HG02571 (cell line): ENCODE results near the gene TYMP.

Source experiments
- ATAC-seq: cut with Tn5 transposase; IDR thresholded peaks from one replicate; pipeline ENCODE4 v1.9.1; 2021; ENCODE audit warnings: mild to moderate bottlenecking, moderate library complexity; ENCODE audit not compliant: unreplicated experiment

Gene TYMP, protein sequence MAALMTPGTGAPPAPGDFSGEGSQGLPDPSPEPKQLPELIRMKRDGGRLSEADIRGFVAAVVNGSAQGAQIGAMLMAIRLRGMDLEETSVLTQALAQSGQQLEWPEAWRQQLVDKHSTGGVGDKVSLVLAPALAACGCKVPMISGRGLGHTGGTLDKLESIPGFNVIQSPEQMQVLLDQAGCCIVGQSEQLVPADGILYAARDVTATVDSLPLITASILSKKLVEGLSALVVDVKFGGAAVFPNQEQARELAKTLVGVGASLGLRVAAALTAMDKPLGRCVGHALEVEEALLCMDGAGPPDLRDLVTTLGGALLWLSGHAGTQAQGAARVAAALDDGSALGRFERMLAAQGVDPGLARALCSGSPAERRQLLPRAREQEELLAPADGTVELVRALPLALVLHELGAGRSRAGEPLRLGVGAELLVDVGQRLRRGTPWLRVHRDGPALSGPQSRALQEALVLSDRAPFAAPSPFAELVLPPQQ

DNA sequence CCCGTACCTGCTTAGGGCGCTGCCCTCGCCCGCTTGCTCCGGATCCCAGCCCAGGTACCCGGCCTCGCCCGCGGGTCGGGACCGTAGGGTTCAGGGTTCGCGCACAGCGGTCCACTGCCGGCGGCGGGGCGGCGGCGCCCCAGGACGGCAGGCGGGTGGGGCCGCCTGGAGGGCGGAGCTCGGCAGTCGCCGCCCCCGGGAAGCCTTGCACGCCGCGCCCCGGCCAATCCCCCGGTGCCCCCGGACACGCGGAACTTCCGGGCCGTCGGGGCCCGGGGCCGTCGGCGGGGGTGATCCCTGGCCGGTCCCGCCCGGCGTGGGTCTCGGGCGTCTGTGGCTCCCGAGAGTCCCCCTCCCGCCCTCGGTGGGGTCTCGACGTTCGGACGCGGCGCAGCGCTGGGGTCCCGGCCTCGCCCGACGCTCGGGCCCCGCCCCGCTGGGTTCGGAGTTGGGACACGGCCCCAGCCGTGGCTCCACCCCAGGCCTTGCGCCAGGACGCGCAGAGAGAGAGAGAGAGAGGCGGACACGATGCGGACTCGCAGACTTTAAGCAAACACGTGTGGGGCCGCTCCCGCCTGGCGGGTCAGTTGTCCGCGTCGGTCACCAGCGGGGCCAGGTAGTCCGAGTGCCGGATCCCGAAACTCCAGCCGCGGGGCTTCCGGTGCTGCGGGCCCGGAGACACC, at the start of gene TYMP:
TSS of gene TYMP (minus strand) at position 116 of the 683 bp plus-strand sequence. CDS start 303 bp downstream, outside the sequence.
- ATAC-seq = peak; percentile 15

DNA sequence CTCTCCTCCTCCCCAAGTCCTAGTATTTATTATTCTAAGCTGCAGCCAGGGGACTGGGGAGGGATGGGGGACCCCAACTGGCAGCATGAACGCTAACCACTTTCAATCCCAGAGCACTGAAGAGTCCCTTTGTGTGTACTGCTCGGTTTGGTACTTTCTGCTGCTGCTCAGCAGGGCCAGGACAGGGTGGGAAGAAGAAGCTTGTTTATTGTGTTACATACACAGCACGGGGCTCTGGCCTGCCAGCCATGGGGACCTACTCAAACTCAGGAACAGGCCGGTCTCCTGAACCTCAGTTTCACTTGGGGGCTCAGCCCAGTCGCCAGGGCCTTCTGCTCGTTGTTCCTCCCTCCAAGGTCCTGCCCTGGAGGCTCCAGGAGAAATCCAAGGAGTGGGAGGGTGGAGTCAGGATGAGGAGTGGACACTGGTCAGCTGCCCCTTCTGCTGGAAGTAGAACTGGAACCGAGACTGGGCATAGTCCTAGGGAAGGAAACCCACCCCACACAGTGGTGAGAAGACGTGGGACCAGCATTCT, 49.0 kb upstream of the TYMP start:
- no peak for ATAC-seq

DNA sequence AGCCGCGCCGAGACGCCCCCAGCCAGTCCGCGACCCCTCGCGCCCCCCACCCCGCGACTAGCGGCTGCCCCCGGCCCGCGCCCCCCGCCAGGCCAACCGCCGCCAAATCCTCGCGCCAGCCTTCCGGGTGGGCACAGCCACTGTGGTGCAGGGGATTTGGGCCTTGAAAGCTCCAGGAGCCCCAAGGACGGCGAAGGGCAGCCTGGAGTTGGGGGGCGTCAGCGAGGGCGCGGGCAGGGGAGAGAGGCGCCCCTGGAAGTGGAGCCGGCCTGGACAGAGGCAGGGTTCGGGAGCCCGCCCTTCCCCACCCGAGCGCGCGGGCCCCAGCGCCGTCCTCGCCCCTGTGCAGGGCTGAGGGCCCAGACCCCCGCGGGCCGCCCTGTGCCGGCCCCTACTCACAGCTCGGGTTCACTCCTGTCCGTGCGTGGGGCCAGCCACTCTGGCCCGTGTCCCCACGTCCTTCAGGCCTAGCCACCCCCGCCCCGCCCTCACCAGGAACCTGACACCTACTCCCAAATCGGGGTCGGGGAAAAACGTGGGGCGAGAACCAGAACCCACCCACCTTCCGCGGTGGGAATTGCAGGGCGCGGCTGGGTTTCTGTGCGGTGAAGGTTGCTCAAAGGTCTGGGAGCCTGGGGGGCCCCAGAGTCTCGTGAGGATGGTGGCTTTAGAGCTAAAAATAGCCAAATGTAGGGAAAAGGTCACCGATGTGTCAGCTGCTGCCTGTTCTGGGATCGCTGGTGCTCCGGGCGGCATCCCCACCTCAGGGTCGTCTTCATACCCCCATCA, 48.4 kb upstream of the TYMP start, which contains the start of gene CPT1B:
TSS of gene CPT1B (minus strand) at position 441 of the 789 bp plus-strand sequence. CDS start 512 bp downstream, outside the sequence.
- ATAC-seq = no peak

DNA sequence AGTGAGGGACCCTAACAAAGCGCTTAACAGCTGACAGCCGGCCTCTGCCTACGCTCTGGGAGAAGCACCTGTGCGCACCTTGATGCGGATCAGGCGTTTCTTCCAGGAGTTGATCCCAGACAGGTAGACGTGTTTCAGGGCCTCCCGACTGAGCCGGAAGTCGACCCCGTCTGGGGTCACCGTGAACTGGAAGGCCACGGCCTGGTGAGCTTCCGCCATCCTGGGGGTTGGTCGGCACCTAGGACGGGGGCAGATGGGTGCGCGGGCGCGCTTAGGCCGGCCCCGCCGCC, 47.8 kb upstream of the TYMP start:
- no peak for ATAC-seq

DNA sequence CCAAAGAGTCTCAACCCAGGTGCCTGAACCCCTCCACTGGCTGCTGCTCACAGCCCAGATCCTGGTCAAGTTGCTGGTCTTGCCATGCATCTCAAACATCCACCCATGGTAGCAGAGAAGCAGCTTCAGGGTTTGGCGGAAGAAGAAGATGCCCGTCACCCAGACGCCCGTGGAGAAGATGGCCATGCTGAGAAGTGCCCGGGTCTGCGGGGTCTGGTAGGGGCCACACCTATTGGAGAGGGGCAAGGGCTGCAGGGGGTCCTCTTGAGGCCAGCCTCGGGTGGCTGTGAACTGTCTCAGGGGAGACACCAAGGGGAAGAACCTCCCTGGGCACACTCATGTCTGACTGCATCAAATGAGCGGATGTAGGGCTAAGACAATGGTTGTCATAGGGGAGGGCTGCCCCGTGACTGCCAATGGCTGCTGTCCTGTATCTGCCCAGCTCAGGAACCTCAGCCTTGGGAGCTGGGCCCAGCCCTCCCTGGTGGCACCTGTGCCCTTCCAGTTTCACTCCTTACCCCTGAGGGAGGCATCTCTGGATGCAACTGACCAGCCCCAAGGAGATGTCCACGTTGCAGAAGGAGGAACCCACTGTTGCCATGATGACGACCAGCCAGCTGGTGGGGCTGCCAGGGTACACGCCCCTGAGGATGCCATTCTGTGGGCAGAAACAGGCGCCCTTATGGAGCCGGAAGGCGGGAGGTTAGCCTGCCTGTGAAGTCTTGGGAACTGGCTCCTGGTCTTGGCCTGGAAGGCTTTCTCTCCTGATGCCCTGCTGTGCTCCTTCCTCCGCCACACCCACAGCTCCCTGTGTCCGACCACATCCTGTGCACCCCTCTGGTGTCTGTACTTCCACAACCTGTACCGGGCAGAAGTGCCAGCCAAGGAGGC, 47.2 kb upstream of the TYMP start:
- no peak for ATAC-seq

DNA sequence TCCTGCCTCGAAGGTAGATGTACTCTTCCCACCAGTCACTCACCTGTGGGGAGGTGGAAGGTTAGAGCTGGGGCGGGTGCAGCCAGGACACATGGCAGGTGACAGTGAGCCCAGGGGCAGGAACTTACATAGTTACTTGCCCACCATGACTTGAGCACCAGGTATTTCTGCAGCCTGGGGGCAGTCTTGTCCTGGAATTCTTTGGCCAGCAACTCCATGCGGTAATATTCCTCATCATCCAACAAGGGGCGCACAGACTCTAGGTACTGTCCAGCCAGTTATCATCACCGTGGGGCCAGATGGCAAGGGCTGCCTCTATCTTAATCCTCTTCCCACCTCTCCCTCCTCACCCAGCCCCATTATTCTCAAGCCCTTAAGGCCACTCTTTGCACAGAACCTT, 46.3 kb upstream of the TYMP start:
- ATAC-seq = no peak

DNA sequence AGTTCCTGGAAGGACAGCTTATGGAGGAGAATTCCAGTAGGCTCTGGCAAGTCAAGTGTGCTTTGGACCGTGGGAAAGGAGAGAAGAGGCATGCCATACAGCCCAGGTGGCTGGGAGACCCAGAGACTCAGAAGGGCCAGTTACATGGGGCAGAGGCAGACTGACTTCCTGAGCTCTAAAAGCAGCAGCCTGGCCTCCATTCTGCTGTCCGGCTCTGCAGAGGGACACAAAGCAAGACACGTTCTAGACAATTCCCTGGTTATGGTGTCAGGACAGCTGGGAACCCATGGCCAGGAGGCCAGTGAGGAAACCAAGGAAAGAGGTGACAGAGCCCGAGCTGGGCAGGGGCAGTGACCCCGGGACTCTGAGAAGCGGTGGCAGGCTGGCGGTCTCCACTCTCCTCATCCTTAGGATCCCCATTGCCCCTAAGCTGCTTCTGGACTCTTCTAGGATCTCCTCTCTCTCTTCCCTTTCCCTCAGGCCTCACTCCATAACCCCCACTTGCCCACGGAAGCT, 45.7 kb upstream of the TYMP start:
- ATAC-seq = no peak

DNA sequence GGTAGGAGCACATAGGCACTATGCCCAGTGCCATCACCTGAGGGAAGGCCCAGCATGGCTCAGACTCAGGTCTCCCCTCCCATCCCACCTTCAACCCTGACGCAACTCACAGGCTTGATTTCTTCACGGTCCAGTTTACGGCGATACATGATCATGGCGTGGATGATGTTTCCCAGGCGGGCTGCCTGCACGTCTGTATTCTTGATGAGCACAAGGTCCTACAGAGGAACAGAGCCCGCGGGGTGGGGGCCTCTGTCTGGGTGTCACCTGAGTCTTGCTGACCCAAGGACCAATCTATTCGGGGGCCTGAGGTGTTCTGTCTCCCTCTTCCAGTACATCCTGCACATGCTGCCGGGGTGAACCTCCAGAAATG, 44.6 kb upstream of the TYMP start:
- no peak for ATAC-seq

DNA sequence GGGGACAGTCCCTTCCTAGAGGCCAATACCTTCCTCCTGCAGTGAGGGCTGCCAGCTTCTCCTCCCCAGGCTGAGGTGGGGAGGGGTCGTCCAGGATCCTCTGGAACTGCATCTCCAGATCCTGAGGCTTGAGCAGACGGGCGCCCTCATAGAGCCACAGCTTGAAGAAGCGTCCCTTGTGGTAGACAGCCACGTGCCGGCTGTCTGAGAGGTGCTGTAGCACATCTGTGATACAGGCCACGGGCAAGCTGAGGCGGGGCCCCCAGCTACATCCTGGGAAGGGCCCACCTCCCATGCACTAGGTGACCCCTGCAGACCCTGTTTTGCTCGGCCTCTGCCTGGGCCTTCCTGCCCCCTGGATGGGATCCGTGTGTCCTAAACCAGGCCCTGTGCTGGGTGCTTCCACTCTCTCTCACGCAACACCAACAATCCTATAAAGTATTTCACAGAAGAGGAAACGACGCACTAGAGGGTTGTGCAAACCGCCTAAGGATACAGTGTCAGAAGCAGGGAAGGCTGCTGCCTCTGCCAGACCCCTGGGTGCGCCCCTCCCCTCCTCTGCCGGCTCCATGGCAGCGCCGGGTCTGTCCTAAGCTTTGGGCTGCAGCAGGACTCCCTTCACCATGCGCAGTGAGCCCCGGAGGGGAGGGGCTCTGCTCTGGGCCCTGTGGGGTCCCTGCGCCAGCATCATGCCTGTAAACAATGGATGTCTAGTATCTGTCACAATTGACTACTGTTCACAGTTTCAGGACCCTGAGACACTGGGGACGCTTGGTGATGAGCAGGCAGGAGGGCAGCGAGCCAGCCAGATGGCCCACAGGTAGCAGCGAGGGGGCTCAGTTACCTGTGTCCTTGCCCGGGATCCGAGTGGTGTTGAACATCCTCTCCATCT, 43.9 kb upstream of the TYMP start:
- no peak for ATAC-seq

DNA sequence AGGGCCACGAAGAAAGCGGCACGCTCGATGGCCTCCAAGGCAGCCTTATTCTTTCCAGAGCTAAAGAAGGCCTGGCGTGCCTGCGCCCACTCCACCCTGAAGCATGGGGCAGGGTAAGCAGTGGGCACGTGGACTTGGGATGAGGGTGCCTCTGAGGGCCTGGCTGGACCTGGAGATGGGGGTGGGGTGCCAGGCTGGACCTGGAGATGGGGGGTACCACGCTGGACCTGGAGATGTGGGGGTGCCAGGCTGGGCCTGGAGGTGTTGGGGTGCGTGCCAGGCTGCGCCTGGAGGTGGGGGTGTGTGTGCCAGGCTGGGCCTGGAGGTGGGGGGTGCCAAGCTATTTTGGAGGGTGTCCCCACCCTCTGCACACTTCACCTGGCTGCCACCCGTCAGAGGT, 43.2 kb upstream of the TYMP start:
- no peak for ATAC-seq

DNA sequence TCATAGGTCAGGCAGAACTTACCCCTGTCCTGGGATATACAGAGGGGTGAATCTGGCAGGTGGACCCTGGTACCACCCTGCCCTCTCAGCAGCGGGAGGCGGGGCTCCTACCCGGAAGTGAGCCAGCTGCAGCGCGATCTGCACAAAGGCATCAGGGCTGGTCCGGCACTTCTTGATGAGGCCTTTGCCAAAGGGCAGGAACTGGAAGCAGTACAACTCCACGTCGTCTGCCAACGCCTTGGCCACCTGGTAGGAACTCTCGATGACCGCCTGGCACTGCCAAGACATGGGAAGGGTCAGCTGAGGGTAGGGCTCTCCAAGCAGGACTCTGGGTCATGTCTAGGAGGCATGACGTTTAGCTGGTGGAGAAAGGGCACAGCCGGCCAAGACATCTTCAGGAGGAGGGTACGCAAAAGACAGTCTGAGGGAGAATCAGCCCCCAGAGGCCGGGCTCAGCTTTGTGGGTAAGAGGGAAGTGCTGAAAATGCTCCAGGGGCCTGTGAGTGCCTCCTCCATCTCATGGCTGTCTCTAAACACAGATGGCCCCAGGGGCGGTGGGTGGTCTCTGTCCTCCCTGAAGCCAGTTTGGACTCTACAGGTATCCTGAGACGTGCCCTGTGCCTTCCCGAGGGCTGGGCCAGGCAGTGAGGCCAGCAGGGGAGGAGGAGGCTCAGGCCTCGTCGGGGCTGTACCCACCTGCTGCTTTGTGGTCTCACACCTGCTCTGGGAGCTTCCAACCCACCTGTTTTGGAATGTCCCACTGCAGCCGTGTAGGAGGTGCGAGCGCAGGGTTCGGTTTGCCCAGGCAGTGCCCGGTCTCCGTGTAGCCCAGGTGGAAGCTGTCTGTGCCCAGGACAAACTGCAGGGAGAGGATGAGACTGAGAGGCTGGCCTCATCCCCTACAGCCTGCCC, 41.7 kb upstream of the TYMP start:
- no peak for ATAC-seq

DNA sequence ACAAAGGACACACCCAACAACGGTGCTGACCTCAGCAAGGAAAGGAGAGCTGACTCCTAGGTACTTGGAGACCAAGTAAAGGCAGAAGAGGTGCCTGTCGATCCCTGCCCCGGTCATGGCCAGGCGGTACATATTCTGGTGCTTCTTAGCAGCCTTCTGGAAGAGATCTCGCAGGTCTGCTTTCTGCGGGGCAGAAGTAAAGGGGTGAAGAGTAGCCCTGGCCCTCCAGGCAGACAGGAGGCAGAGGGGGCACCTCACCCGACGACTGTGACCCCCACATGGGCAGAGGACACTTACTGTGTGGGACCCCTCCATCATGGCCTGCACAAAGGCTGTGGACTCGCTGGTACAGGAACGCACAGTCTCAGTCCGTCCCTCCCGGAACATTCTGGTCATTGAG, 41.0 kb upstream of the TYMP start:
- no peak for ATAC-seq

DNA sequence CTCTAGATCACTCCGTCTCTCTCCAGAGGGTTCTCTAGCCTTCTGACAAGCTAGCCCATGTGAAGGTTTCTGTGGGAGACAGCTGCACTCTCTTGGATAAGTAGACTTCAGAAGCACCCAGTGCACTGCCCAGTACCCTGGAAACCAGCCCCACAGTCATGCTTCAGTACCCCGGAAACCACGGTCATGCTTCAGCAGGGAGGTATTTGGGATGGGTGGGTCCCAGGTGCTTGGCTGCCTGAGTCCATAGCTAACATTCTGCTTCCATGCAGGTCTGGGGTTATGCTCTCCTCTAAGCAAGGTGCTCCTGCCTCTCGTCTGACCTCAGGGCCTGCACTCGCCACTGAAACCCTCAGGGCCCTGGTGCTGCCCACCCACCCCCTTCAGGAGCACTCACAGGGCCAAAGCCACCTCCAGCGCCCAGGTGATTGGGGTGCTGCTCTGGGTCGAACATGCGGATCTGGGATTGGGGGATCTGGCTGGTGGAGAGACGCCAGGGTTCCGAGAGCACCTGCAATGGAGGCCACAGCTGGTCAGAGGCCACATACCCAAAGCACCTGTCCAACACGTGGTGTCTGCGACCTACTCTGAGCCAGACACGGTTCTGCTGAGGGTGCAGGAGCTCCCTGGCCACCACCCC, 40.2 kb upstream of the TYMP start:
- no peak for ATAC-seq

DNA sequence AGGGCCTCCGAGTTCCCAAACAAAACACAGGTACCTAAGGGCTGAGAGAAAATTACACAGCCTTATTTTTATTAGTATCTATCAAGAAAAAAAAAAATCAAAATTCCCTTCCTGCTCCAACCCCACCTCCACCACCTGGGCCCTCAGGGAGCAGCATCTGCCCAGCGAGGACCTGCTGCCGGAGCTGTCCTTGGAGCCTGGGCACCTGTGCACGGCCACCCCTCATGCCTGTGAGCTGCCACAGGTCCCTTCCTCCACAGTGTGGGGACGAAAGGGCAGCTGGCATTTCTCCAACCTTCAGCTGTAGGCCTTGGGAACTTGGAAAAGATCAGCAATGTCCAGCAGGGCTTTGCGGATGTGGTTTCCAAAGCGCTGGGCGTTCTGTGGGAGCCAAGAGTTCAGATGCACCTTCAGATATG, 39.2 kb upstream of the TYMP start:
- ATAC-seq = no peak

DNA sequence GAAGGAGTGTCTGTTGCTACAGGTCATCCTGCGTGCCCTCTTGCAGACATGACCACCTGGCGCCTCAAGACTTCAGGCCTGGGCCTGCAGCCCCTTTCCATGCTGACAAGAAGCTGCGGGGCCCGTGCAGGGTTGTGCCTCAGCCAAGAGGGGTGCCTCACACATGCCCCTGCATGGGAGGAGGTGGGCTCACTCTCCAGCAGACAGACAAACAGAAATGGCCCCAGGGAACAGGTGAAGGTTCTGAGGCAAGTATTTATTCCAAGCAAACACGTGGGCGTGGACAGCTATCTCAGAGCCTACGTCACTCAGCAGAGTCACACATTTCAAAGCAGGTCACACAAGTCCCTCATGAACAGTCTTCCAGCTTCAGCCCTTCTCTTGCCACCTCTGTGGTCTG, 38.8 kb upstream of the TYMP start:
- no peak for ATAC-seq

DNA sequence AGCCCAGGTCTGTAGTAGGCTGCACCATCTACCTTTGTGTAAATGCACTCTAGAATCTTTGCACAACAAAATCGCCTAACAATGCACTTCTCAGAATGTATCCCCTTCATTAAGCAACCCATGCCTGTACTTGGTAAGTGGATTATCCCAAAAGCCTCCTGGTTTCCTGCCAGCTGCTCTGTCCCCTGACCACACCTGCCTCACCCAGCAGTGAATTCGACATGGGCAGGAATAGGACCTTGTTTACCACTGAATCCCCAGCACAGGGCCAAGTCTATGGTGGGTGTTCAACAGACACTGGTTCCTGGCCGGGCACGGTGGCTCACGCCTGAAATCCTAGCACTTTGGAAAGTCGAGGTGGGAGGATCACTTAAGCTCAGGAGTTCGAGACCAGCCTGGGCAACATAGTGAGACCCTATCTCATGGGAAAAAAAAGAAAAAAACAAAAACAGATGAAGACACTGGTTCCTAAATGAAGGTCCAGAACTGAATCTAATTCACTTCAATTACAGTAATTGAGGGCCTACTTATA, 38.0 kb upstream of the TYMP start:
- ATAC-seq = no peak

DNA sequence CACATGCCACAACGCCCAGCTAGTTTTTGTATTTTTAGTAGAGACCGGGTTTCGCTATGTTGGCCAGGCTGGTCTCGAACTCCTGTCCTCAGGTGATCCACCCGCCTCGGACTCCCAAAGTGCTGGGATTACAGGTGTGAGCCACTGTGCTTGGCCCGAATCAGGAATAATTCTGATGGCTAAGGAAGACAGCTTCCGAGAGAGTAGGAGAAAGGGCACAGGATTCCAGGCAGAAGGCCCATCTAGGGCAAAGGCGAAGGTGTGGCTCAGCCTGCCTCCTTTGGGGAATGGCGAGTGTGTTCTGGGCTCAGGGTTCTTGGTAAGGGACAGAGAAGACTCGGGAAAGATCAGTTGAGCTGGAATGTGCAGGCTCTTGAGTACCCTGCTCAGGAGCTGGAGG, 34.5 kb upstream of the TYMP start:
- ATAC-seq = no peak
